ENCODE data around the gene C20orf204.

DNA sequence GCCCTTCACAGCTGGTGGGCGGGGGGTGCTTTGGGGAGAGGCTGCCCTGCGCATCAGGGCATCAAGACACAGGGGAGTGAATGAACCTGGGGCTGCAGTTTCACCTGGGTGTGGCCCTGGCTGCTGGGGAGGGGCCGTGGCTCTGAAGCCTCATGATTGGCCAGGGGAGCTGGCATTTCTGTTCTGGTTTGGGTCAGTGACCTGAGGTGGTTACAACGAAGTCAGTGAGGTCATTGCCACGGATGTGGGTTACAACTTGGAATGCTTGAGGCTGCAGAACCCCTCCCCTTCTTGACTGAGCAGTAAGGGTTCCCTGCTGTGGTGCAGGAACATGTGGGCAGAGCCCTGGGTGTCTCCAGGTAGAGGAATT lies 30.0 kb downstream of the C20orf204 start:
- TF ChIP-seq EZH2 (IDR thresholded peaks at IDR 0.05; ENCODE audit: borderline replicate concordance, low read length) (no peak), CTCF (conservative IDR thresholded peaks at IDR 0.05 in 1 of 2, IDR thresholded peaks at IDR 0.05 in 1 of 2; ENCODE audit: extremely low read depth in 1 of 2, insufficient read depth in 1 of 2, low read depth in 1 of 2, low read length in 2 of 2) (no peak)
